Dedifferentiated amniotic fluid mesenchymal stem cell (primary cell): ENCODE results near the gene TPSB2.

Experiments
- DNase-seq: peaks from one replicate; pipeline ENCODE4 v3.0.0-alpha.2; 2016; ENCODE audit errors: extremely low spot score

The TPSB2 gene

GRCh38 chr16:1182950-1183907, 46.8 kb downstream of the TPSB2 start:
- peak; percentile 29 for DNase-seq

- peak; percentile 55 for DNase-seq
These were observed 47.7 kb downstream of the TPSB2 start for GRCh38 chr16:1182316-1182671.

- DNase-seq, result no peak
These were observed 48.3 kb downstream of the TPSB2 start for GRCh38 chr16:1181404-1182315.

GRCh38 chr16:1180549-1181403, 49.2 kb downstream of the TPSB2 start:
- no peak for DNase-seq
